Measurements from ENCODE around the gene SLIT3. TPM values are rescaled to one million over a fixed set of nuclear protein-coding genes. Genes with fewer than 3 reads are reported as not detected.
"Not testable (repeated sequence)": the region's sequence is repeated elsewhere in the genome, so short reads cannot be mapped to it uniquely, and the experiment has no call there.

Gene SLIT3
- total RNA-seq, 1 donor from 2014 or later: 3.5 TPM

- no peak for ATAC-seq
Observed at GRCh38 chr5:169169783-169170182, 131.2 kb downstream of the SLIT3 start.

GRCh38 chr5:169168280-169168679 is 132.7 kb downstream of the SLIT3 start:
- no peak for ATAC-seq

- no peak for ATAC-seq
Observed at GRCh38 chr5:169166078-169166477, 134.9 kb downstream of the SLIT3 start.

GRCh38 chr5:169165052-169165451 is 135.9 kb downstream of the SLIT3 start:
- peak; percentile 61 for ATAC-seq

- peak; percentile 87 for ATAC-seq
Observed at GRCh38 chr5:169164481-169164925, 136.4 kb downstream of the SLIT3 start.

- no peak for ATAC-seq
Observed at GRCh38 chr5:169162407-169162806, 138.5 kb downstream of the SLIT3 start.

- ATAC-seq: no peak
Observed at GRCh38 chr5:169161022-169161680, 139.8 kb downstream of the SLIT3 start.

- no peak for ATAC-seq
Observed at GRCh38 chr5:169160405-169160901, 140.5 kb downstream of the SLIT3 start.

GRCh38 chr5:169158764-169159163 is 142.2 kb downstream of the SLIT3 start:
- no peak for ATAC-seq

GRCh38 chr5:169157064-169157463 is 143.9 kb downstream of the SLIT3 start:
- peak; percentile 56 for ATAC-seq

- ATAC-seq: no peak
Observed at GRCh38 chr5:169154679-169155078, 146.3 kb downstream of the SLIT3 start.

- no peak for ATAC-seq
Observed at GRCh38 chr5:169153405-169153804, 147.5 kb downstream of the SLIT3 start.

GRCh38 chr5:169152946-169153345 is 148.0 kb downstream of the SLIT3 start:
- ATAC-seq: no peak

- ATAC-seq: no peak
Observed at GRCh38 chr5:169152453-169152852, 148.5 kb downstream of the SLIT3 start.

- ATAC-seq: no peak
Observed at GRCh38 chr5:169151051-169151805, 149.7 kb downstream of the SLIT3 start.

GRCh38 chr5:169150108-169150507 is 150.8 kb downstream of the SLIT3 start:
- no peak for ATAC-seq

GRCh38 chr5:169149317-169149716 is 151.6 kb downstream of the SLIT3 start:
- no peak for ATAC-seq

GRCh38 chr5:169148138-169148740 is 152.7 kb downstream of the SLIT3 start:
- ATAC-seq: no peak

- no peak for ATAC-seq
Observed at GRCh38 chr5:169147534-169147933, 153.4 kb downstream of the SLIT3 start.

- no peak for ATAC-seq
Observed at GRCh38 chr5:169146158-169146557, 154.8 kb downstream of the SLIT3 start.

- ATAC-seq: no peak
Observed at GRCh38 chr5:169142264-169142970, 158.5 kb downstream of the SLIT3 start.

GRCh38 chr5:169140215-169140614 is 160.7 kb downstream of the SLIT3 start:
- ATAC-seq: not testable (repeated sequence)
